Vagina (tissue), 2 donors: Measurements from ENCODE around the gene KLHDC7B. TPM values are rescaled to one million over a fixed set of nuclear protein-coding genes. Genes with fewer than 3 reads are reported as not detected.
A peak's percentile ranks its signal among the peaks of the same experiment; 100 is the strongest.

Experiments used
- DNase-seq, 2 donors: peaks; one replicate each; pipeline ENCODE4 v3.0.0-alpha.2; 2017; ENCODE audit errors: extremely low spot score in 2 of 2
- H3K27ac ChIP-seq: fragments of 200-600 bp; sonication (generic); one replicate; pipeline ENCODE4 v1.5.1; 2019
- H3K27me3 ChIP-seq: fragments of 200-600 bp; sonication (generic); one replicate; pipeline ENCODE4 v1.5.1; 2019
- H3K36me3 ChIP-seq, 2 donors: fragments of 200-600 bp; sonication (generic); one replicate each; pipeline ENCODE4 v1.5.1; 2017 to 2019
- H3K4me1 ChIP-seq: fragments of 200-600 bp; sonication (generic); one replicate; pipeline ENCODE4 v1.5.1; 2019
- H3K4me3 ChIP-seq, 2 donors: fragments of 200-600 bp; sonication (generic); 1 replicate in 1 of 2; 2 replicates in 1 of 2; pipeline ENCODE4 v1.5.1; 2016 to 2019
- H3K9me3 ChIP-seq: fragments of 200-600 bp; sonication (generic); one replicate; pipeline ENCODE4 v1.5.1; 2019
- CTCF ChIP-seq, 3 experiments: fragments of 450-650 bp in 2 of 3; fragments of 200-600 bp in 1 of 3; sonication (generic) in 1 of 3; IDR thresholded peaks; one replicate each; pipeline ENCODE4 v1.5.1; 2017 to 2019; ENCODE audit warnings: antibody characterized with exemption in 3 of 3, mild to moderate bottlenecking in 2 of 3, moderate library complexity in 2 of 3
- POLR2A ChIP-seq, 2 donors: fragments of 450-650 bp; IDR thresholded peaks; one replicate each; pipeline ENCODE4 v1.6.1; 2017; ENCODE audit warnings: antibody characterized with exemption in 2 of 2, mild to moderate bottlenecking in 2 of 2, moderate library complexity in 2 of 2
- POLR2AphosphoS5 ChIP-seq, 2 donors: sonication (generic); formaldehyde crosslinking; IDR thresholded peaks; one replicate each; pipeline ENCODE4 v1.9.0; 2017; ENCODE audit warnings: antibody characterized with exemption in 2 of 2, mild to moderate bottlenecking in 2 of 2, low read depth in 1 of 2; ENCODE audit not compliant: insufficient read depth in 1 of 2
- intact Hi-C: fragments of 100-400 bp; cut with DNase I; formaldehyde crosslinking; loops from one replicate; pipeline ENCODE4 v1.15.1; 2023
- total RNA-seq: library from RNA; depleted of rRNA; stranded (reverse); fragments of >200 nt; gene quantifications from one replicate; pipeline ENCODE4 v1.2.3, GENCODE V29; 2016

The KLHDC7B gene
- total RNA-seq, 1 donor from 2014 or later, result 0.49 TPM

- no peak for TF ChIP-seq POLR2AphosphoS5 (IDR thresholded peaks at IDR 0.05; ENCODE audit: insufficient read depth in 1 of 2, low read depth in 1 of 2)
- no peaks in the 10 kb centered on the region for H3K36me3 ChIP-seq
- H3K9me3 ChIP-seq, result no peaks in the 10 kb centered on the region
- H3K27me3 ChIP-seq, result no peaks in the 10 kb centered on the region
- no peak overlapping the region for H3K27ac ChIP-seq
- no peak overlapping the region for H3K4me3 ChIP-seq
- no peak for DNase-seq
- H3K4me1 ChIP-seq, result peaks cover 17% of the 10 kb centered on the region
- intact Hi-C loops, result no loop called here
Observed at GRCh38 chr22:50560034-50560433, 14.3 kb downstream of the KLHDC7B start.

DNA sequence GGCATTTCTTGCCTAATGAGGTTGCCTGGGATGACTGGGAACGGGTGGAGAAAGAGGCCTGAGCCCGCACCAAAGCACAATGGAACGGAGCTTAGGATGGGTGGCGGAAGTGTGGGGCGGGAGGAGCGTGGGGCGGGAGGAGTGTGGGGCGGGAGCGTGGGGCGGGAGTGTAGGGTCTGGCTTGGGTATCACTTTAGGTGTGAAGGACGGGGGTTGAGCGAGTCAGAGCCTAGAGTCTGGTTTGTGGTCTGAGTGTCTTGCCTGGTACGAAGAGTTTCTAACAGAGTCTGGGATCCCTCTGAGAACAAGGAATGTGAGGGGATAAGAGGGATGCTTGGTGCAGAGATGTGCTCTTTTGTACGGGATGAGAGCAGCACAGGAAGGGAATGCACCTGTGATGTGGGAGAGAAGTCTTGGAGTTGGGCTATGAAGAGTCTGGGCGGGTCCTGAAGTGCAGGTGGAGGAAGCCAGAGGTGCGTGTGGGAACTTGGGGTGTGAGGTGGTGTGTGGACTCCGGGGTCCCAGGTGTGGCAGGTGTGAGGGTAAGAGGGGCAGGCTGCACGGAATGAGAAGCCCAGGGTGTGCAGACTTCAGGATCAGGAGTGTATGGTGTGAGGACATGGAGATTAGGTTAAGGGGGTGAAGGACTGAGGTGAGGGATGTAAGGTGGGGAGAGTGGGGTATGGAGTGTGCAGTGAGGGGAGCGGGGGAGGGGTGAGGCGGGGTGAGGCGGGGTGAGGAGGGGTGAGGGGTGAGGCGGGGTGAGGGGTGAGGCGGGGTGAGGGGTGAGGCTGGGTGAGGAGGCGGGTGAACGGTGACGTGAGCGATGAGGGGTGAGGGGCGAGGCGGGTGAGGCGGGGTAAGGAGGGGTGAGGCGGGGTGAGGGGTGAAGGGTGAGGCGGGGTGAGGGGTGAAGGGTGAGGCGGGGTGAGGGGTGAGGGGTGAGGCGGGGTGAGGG is 16.0 kb downstream of the KLHDC7B start:
- Histone ChIP-seq H3K4me3 (no peak overlapping the region), H3K4me1 (peaks cover 17% of the 10 kb centered on the region), H3K27ac (no peak overlapping the region), H3K36me3 (no peaks in the 10 kb centered on the region), H3K9me3 (no peaks in the 10 kb centered on the region), H3K27me3 (no peaks in the 10 kb centered on the region)
- DNase-seq, result no peak
- intact Hi-C loops, result no loop called here
- TF ChIP-seq CTCF (IDR thresholded peaks at IDR 0.05) (no peak), POLR2AphosphoS5 (IDR thresholded peaks at IDR 0.05; ENCODE audit: insufficient read depth in 1 of 2, low read depth in 1 of 2) (no peak), POLR2A (IDR thresholded peaks at IDR 0.05) (no peak)

- no peak for DNase-seq
- Histone ChIP-seq H3K36me3 (no peaks in the 10 kb centered on the region), H3K27ac (peak within 1 kb of the TSS; percentile 9), H3K4me1 (peaks cover 17% of the 10 kb centered on the region), H3K4me3 (peak within 1 kb of the TSS; percentile 50 to 55), H3K9me3 (no peaks in the 10 kb centered on the region), H3K27me3 (no peaks in the 10 kb centered on the region)
- peak; percentile 78 to 81 for TF ChIP-seq POLR2AphosphoS5 (IDR thresholded peaks at IDR 0.05; ENCODE audit: insufficient read depth in 1 of 2, low read depth in 1 of 2)
- peak in 1 of 2 donors; percentile 13 for TF ChIP-seq POLR2A (IDR thresholded peaks at IDR 0.05)
- TF ChIP-seq CTCF (IDR thresholded peaks at IDR 0.05), result peak; percentile 79 to 91 (median 86)
- intact Hi-C loops, result no loop called here
Observed at GRCh38 chr22:50562523-50563412, 17.1 kb downstream of the KLHDC7B start, which contains the start of gene SYCE3. SYCE3 (minus strand) TSS chr22:50562919; CDS start chr22:50556405, 6,514 bp downstream.

- TF ChIP-seq POLR2A (IDR thresholded peaks at IDR 0.05) (no peak), CTCF (IDR thresholded peaks at IDR 0.05) (no peak), POLR2AphosphoS5 (IDR thresholded peaks at IDR 0.05; ENCODE audit: insufficient read depth in 1 of 2, low read depth in 1 of 2) (no peak)
- Histone ChIP-seq H3K9me3 (no peaks in the 10 kb centered on the region), H3K27ac (peak overlapping the region; percentile 9), H3K4me1 (peaks cover 17% of the 10 kb centered on the region), H3K4me3 (peak overlapping the region; percentile 50 to 55), H3K27me3 (no peaks in the 10 kb centered on the region), H3K36me3 (no peaks in the 10 kb centered on the region)
- intact Hi-C loops, result no loop called here
- no peak for DNase-seq
Observed at GRCh38 chr22:50563413-50564160, 17.9 kb downstream of the KLHDC7B start.

DNA sequence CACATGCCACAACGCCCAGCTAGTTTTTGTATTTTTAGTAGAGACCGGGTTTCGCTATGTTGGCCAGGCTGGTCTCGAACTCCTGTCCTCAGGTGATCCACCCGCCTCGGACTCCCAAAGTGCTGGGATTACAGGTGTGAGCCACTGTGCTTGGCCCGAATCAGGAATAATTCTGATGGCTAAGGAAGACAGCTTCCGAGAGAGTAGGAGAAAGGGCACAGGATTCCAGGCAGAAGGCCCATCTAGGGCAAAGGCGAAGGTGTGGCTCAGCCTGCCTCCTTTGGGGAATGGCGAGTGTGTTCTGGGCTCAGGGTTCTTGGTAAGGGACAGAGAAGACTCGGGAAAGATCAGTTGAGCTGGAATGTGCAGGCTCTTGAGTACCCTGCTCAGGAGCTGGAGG is 18.6 kb downstream of the KLHDC7B start:
- H3K4me1 ChIP-seq, result peaks cover 17% of the 10 kb centered on the region
- TF ChIP-seq POLR2AphosphoS5 (IDR thresholded peaks at IDR 0.05; ENCODE audit: insufficient read depth in 1 of 2, low read depth in 1 of 2) (no peak), CTCF (IDR thresholded peaks at IDR 0.05) (no peak), POLR2A (IDR thresholded peaks at IDR 0.05) (no peak)
- no peak overlapping the region for H3K4me3 ChIP-seq
- no peaks in the 10 kb centered on the region for H3K36me3 ChIP-seq
- no peaks in the 10 kb centered on the region for H3K9me3 ChIP-seq
- no peak for DNase-seq
- no peaks in the 10 kb centered on the region for H3K27me3 ChIP-seq
- H3K27ac ChIP-seq, result no peak overlapping the region
- intact Hi-C loops, result no loop called here
